SK-N-SH (cell line): ENCODE results near the gene ZNF141. TPM values are rescaled to one million over a fixed set of nuclear protein-coding genes. Genes with fewer than 3 reads are reported as not detected.
"Not testable (repeated sequence)": the region's sequence is repeated elsewhere in the genome, so short reads cannot be mapped to it uniquely, and the experiment has no call there.

Experiments used
- CTCF ChIA-PET: fragments of 300-600, 350-600 bp; formaldehyde crosslinking; extraction: SDS; loops from one replicate; lab custom pipeline; 2021; lab: Yijun Ruan, JAX
- POLR2A ChIA-PET: fragments of 350-600 bp; sonication (Branson Sonifier 250); formaldehyde crosslinking; extraction: SDS; loops from one replicate; lab custom pipeline; 2020; ENCODE audit warnings: antibody characterized with exemption, inconsistent platforms; lab: Yijun Ruan, JAX
- DNase-seq: peaks from one replicate; pipeline ENCODE4 v3.0.0; 2012
- H2AFZ ChIP-seq: fragments of 200-600 bp; sonication (generic); 2 replicates; pipeline ENCODE4 v1.8.1; 2016; ENCODE audit warnings: antibody characterized with exemption, mild to moderate bottlenecking, low read depth
- H3F3A ChIP-seq: fragments of 200-600 bp; sonication (generic); replicated peaks from 2 replicates; pipeline ENCODE3; 2016; ENCODE audit warnings: antibody characterized with exemption, mild to moderate bottlenecking; ENCODE audit not compliant: insufficient read depth
- H3K27ac ChIP-seq, 2 experiments: fragments of 200-500 bp in 1 of 2; fragments of 200-600 bp in 1 of 2; sonication (Bioruptor generic) in 1 of 2; sonication (generic), shearing (Covaris generic) in 1 of 2; 2 replicates each; pipeline versions ENCODE4 v1.5.1 to v1.6.1; 2014 to 2016; ENCODE audit warnings: low read depth in 2 of 2, inconsistent platforms in 1 of 2, low read length in 1 of 2, mild to moderate bottlenecking in 1 of 2, mixed read lengths in 1 of 2
- H3K27me3 ChIP-seq: fragments of 200-600 bp; sonication (generic), shearing (Covaris generic); 2 replicates; pipeline ENCODE4 v1.6.1; 2016; ENCODE audit warnings: mixed run types; ENCODE audit not compliant: insufficient read depth
- H3K36me3 ChIP-seq, 2 experiments: fragments of 200-500 bp in 1 of 2; fragments of 200-600 bp in 1 of 2; sonication (Bioruptor generic) in 1 of 2; sonication (generic) in 1 of 2; replicated peaks in 1 of 2; 2 replicates each; pipeline versions ENCODE3 to v1.5.1; 2014 to 2016; ENCODE audit warnings: low read length in 1 of 2, mild to moderate bottlenecking in 1 of 2; ENCODE audit not compliant: insufficient read depth in 2 of 2, control insufficient read depth in 1 of 2
- H3K4me1 ChIP-seq, 2 experiments: fragments of 200-500 bp in 1 of 2; fragments of 200-600 bp in 1 of 2; sonication (Bioruptor generic) in 1 of 2; sonication (generic), shearing (Covaris generic) in 1 of 2; 2 replicates each; pipeline versions ENCODE4 v1.5.1 to v1.6.1; 2014 to 2016; ENCODE audit warnings: low read depth in 1 of 2, low read length in 1 of 2, mixed run types in 1 of 2; ENCODE audit not compliant: insufficient read depth in 2 of 2, control insufficient read depth in 1 of 2
- H3K4me2 ChIP-seq: fragments of 200-600 bp; sonication (generic), shearing (Covaris generic); 2 replicates; pipeline ENCODE4 v1.6.1; 2017; ENCODE audit warnings: mixed run types
- H3K4me3 ChIP-seq, 2 experiments: fragments of 200-500 bp in 1 of 2; fragments of 200-600 bp in 1 of 2; sonication (Bioruptor generic) in 1 of 2; sonication (generic), shearing (Covaris generic) in 1 of 2; 2 replicates each; pipeline versions ENCODE4 v1.5.1 to v1.8.1; 2014 to 2016; ENCODE audit warnings: low read depth in 2 of 2, inconsistent platforms in 1 of 2, low read length in 1 of 2, mild to moderate bottlenecking in 1 of 2, mixed read lengths in 1 of 2, moderate library complexity in 1 of 2
- H3K79me2 ChIP-seq: fragments of 200-600 bp; sonication (generic); 2 replicates; pipeline ENCODE4 v1.8.1; 2017; ENCODE audit warnings: mild to moderate bottlenecking; ENCODE audit not compliant: insufficient read depth
- H3K9ac ChIP-seq: fragments of 200-600 bp; sonication (generic); 2 replicates; pipeline ENCODE4 v1.6.1; 2017; ENCODE audit warnings: mixed run types
- H3K9me2 ChIP-seq: fragments of 200-600 bp; sonication (generic); 2 replicates; pipeline ENCODE4 v1.6.1; 2017; ENCODE audit warnings: mixed run types
- H3K9me3 ChIP-seq: fragments of 200-600 bp; sonication (generic); 2 replicates; pipeline ENCODE4 v1.6.1; 2017; ENCODE audit warnings: mixed run types, mild to moderate bottlenecking, moderate library complexity
- H4K20me1 ChIP-seq: fragments of 200-600 bp; sonication (generic); 2 replicates; pipeline ENCODE4 v1.6.1; 2017; ENCODE audit warnings: mild to moderate bottlenecking, mixed run types; ENCODE audit not compliant: insufficient read depth
- CHD2 ChIP-seq: fragments of 150-350 bp; IDR thresholded peaks from 2 replicates; pipeline ENCODE4 v1.6.1; 2018; ENCODE audit warnings: low read length; ENCODE audit not compliant: partially characterized antibody
- EP300 ChIP-seq, 2 experiments: IDR thresholded peaks; 2 replicates each; pipeline versions ENCODE4 v1.4.0 to v1.6.1; 2012; ENCODE audit warnings: borderline replicate concordance in 1 of 2, low read depth in 1 of 2, low read length in 1 of 2
- EZH2phosphoT487 ChIP-seq: fragments of 200-600 bp; sonication (generic); IDR thresholded peaks from 2 replicates; pipeline ENCODE4 v1.6.1; 2017; ENCODE audit warnings: low read depth, mixed run types, mild to moderate bottlenecking, antibody characterized with exemption, moderate library complexity, borderline replicate concordance
- FOSL2 ChIP-seq: IDR thresholded peaks from 2 replicates; pipeline ENCODE4 v1.4.0; 2012; ENCODE audit warnings: low read depth, mild to moderate bottlenecking, moderate library complexity, borderline replicate concordance
- GATA2 ChIP-seq: sonication (generic); formaldehyde crosslinking; IDR thresholded peaks from 2 replicates; pipeline ENCODE4 v1.5.0; 2020; ENCODE audit warnings: mild to moderate bottlenecking, missing genetic modification reagents
- MEF2A ChIP-seq: IDR thresholded peaks from 2 replicates; pipeline ENCODE4 v1.4.0; 2012; ENCODE audit warnings: low read depth, borderline replicate concordance
- MXI1 ChIP-seq: IDR thresholded peaks from 2 replicates; pipeline ENCODE4 v1.6.1; 2012; ENCODE audit warnings: mild to moderate bottlenecking, low read depth, low read length, improper control_type of control experiment
- NFIC ChIP-seq: IDR thresholded peaks from 2 replicates; pipeline ENCODE4 v1.4.0; 2012; ENCODE audit warnings: borderline replicate concordance
- NRF1 ChIP-seq: IDR thresholded peaks from 2 replicates; pipeline ENCODE4 v1.6.1; 2012; ENCODE audit warnings: low read depth, mild to moderate bottlenecking, low read length
- POLR2AphosphoS5 ChIP-seq: IDR thresholded peaks from 2 replicates; pipeline ENCODE4 v1.6.1; 2012; ENCODE audit warnings: low read depth, low read length
- RAD21 ChIP-seq: IDR thresholded peaks from 2 replicates; pipeline ENCODE4 v1.6.1; 2012; ENCODE audit warnings: mild to moderate bottlenecking, low read length
- RCOR1 ChIP-seq: fragments of 150-350 bp; IDR thresholded peaks from 2 replicates; pipeline ENCODE4 v1.6.1; 2017; ENCODE audit warnings: antibody characterized with exemption, low read length
- RXRA ChIP-seq: IDR thresholded peaks from 2 replicates; pipeline ENCODE4 v1.4.0; 2012; ENCODE audit warnings: low read depth, mild to moderate bottlenecking, borderline replicate concordance
- TEAD4 ChIP-seq: IDR thresholded peaks from 2 replicates; pipeline ENCODE4 v1.4.0; 2012; ENCODE audit warnings: mild to moderate bottlenecking, borderline replicate concordance; ENCODE audit not compliant: insufficient read depth
- WGBS: methylation state at CpG from one replicate; pipeline ENCODE4 v1.1.6; 2017; ENCODE audit warnings: low lambda C conversion rate; 5-methylcytosine and 5-hydroxymethylcytosine counted together
- polyA plus RNA-seq, 3 experiments: library from polyadenylated mRNA; depleted of rRNA; stranded (reverse); fragments of >200 nt; gene quantifications; 2 replicates each; pipeline ENCODE4 v1.2.3, GENCODE V29; 2012
- TF ChIP-seq, protein P1 (sequence below): IDR thresholded peaks from 2 replicates; pipeline ENCODE4 v1.4.0; 2012; ENCODE audit warnings: low read depth, borderline replicate concordance
- TF ChIP-seq, protein P2 (sequence below): fragments of 150-350 bp; IDR thresholded peaks from 2 replicates; pipeline ENCODE4 v1.6.1; 2017; ENCODE audit warnings: antibody characterized with exemption, low read length, low read depth, borderline replicate concordance
- TF ChIP-seq, protein P3 (sequence below): IDR thresholded peaks from 2 replicates; pipeline ENCODE4 v1.4.0; 2012; ENCODE audit warnings: low read depth, borderline replicate concordance

ZNF141 gene
- polyA plus RNA-seq, 1 of the 3 experiments (the other 2 are of a cell fraction), result 1.6 TPM

DNA sequence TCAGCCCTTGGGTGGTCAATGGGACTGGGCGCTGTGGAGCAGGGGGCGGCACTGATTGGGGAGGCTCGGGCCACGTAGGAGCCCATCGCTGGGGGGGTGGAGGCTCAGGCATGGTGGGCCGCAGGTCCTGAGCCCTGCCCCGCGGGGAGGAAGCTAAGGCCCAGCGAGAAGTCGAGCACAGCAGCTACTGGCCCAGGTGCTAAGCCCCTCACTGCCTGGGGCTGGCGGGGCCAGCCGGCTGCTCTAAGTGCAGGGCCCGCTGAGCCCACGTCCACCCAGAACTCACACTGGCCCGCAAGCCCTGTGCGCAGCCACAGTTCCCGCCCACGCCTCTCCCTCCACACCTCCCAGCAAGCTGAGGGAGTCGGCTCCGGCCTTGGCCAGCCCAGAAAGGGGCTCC is 66.4 kb downstream of the ZNF141 start:
- ChIA-PET POLR2A (no interaction called here), CTCF (no interaction called here)
- Histone ChIP-seq H3K4me3 (no peak overlapping the region), H2AFZ (no peak overlapping the region), H4K20me1 (no peaks in the 10 kb centered on the region), H3K4me1 (no peaks in the 10 kb centered on the region), H3K9me3 (no peaks in the 10 kb centered on the region; the same call in 1 of the 2 replicates), H3F3A (no peaks in the 10 kb centered on the region), H3K4me2 (no peak overlapping the region), H3K9me2 (no peaks in the 10 kb centered on the region), H3K79me2 (no peaks in the 10 kb centered on the region), H3K27me3 (no peaks in the 10 kb centered on the region), H3K27ac (no peak overlapping the region), H3K36me3 (no peaks in the 10 kb centered on the region), H3K9ac (no peak overlapping the region)
- no peak for TF ChIP-seq EZH2phosphoT487
- TF ChIP-seq NRF1, result no peak
- TF ChIP-seq EP300 (IDR thresholded peaks at IDR 0.05; ENCODE audit: borderline replicate concordance in 1 of 2, low read depth in 1 of 2, low read length in 1 of 2), result no peak
- TF ChIP-seq, protein P1, sequence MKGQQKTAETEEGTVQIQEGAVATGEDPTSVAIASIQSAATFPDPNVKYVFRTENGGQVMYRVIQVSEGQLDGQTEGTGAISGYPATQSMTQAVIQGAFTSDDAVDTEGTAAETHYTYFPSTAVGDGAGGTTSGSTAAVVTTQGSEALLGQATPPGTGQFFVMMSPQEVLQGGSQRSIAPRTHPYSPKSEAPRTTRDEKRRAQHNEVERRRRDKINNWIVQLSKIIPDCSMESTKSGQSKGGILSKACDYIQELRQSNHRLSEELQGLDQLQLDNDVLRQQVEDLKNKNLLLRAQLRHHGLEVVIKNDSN, result no peak
- no peak for TF ChIP-seq TEAD4
- no peak for TF ChIP-seq RAD21
- TF ChIP-seq, protein P2, sequence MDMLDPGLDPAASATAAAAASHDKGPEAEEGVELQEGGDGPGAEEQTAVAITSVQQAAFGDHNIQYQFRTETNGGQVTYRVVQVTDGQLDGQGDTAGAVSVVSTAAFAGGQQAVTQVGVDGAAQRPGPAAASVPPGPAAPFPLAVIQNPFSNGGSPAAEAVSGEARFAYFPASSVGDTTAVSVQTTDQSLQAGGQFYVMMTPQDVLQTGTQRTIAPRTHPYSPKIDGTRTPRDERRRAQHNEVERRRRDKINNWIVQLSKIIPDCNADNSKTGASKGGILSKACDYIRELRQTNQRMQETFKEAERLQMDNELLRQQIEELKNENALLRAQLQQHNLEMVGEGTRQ, result no peak
- TF ChIP-seq, protein P3, sequence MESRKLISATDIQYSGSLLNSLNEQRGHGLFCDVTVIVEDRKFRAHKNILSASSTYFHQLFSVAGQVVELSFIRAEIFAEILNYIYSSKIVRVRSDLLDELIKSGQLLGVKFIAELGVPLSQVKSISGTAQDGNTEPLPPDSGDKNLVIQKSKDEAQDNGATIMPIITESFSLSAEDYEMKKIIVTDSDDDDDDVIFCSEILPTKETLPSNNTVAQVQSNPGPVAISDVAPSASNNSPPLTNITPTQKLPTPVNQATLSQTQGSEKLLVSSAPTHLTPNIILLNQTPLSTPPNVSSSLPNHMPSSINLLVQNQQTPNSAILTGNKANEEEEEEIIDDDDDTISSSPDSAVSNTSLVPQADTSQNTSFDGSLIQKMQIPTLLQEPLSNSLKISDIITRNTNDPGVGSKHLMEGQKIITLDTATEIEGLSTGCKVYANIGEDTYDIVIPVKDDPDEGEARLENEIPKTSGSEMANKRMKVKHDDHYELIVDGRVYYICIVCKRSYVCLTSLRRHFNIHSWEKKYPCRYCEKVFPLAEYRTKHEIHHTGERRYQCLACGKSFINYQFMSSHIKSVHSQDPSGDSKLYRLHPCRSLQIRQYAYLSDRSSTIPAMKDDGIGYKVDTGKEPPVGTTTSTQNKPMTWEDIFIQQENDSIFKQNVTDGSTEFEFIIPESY, result no peak
- no peak for TF ChIP-seq FOSL2
- TF ChIP-seq RXRA, result no peak
- TF ChIP-seq CHD2, result no peak
- TF ChIP-seq RCOR1, result no peak
- TF ChIP-seq NFIC, result no peak
- no peak for TF ChIP-seq MEF2A
- TF ChIP-seq GATA2, result no peak
- no peak for TF ChIP-seq MXI1
- no peak for TF ChIP-seq POLR2AphosphoS5
- WGBS, result 61% methylated on average over 6 of the region's 20 CpGs
- DNase-seq, result no peak

DNA sequence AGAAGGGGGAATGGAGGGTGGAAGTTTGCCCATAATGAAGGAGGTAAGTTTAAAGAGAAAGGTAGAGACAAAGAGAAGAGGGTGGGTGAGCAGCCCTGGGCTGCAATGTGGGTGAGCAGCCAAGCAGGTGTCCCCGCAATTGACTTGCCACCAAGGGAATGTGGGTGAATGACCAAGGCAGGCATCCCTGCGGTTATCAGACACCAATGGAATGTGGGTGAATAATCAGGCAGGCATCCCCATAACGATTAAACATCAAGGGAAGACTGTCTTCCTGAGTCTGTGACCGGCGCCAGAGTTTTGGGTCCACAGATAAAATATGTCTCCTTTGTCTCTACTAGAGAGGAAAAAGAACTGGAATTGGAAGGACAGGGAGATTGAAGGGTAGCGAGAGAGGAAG is 70.7 kb downstream of the ZNF141 start:
- CTCF ChIA-PET, result not testable (repeated sequence)

More for the DNA sequence above, 70.7 kb downstream of the ZNF141 start:
- H3F3A ChIP-seq, H4K20me1 ChIP-seq, DNase-seq, H3K79me2 ChIP-seq, H3K27ac ChIP-seq, H3K36me3 ChIP-seq, H2AFZ ChIP-seq, H3K9me3 ChIP-seq, H3K9ac ChIP-seq, H3K4me2 ChIP-seq, H3K9me2 ChIP-seq, POLR2A ChIA-PET, H3K4me3 ChIP-seq, H3K4me1 ChIP-seq, H3K27me3 ChIP-seq: not testable (repeated sequence)
- WGBS, result 31% methylated on average over 6 of the region's 6 CpGs
